Lung microvascular endothelial cell (primary cell): ENCODE results near the gene NDUFAF4. TPM values are rescaled to one million over a fixed set of nuclear protein-coding genes. Genes with fewer than 3 reads are reported as not detected.
A peak's percentile ranks its signal among the peaks of the same experiment; 100 is the strongest.

Experiments used
- DNase-seq, 2 donors: peaks; one replicate each; pipeline versions ENCODE4 v3.0.0 to v3.0.0-alpha.2; 2010; ENCODE audit warnings: low read depth in 2 of 2
- total RNA-seq: library from RNA; depleted of rRNA; stranded (reverse); fragments of >200 nt; gene quantifications from 2 replicates; pipeline ENCODE4 v1.2.1, GENCODE V29; 2014

NDUFAF4 gene
- total RNA-seq, 1 donor from 2014 or later: 5.6 TPM

DNA sequence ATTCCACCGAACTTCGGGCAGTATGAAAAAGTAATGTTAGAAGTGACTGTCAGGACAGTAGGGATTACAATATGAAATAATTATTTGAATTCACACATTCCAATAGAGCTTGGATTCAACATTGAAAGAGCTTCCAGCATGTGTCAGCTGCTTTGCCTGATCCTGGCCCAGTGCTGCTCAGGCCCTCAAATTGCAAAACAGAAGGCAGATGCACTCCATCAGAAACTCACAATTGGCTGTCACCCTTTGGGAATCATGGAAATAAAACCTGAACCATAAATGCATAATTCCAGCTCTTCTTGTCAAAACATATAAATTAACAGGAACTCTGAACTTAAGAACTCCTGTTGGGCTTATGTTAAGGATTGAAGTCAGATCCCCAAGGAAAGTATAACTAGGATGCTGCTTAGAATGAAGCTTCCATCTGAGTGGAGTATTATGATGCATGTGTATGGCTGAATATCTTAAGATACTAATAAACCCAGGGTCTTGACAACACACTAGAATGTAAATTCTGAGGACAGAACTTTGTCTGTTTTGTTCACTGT, 1.8 kb upstream of the NDUFAF4 start:
- DNase-seq: no peak

DNA sequence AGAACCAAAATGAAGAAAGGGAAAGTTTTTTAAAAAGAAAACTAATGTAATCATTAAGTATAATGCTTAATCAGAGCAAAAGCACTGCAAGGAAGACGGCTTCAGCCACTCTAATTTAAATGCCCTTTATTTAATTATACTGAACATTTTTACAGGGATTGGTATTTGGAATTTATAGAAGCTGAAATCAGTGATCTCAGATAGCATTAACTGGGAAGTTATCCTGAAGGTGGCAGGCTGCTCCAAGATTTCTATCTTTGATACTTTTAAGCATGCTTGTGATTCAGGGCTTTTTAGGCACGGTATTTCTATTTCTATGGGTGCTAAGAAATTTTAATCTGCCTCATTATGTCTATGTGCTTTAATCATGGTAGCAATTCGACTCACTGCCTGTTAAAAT, 1.3 kb upstream of the NDUFAF4 start:
- DNase-seq: peak; percentile 62 to 63

DNA sequence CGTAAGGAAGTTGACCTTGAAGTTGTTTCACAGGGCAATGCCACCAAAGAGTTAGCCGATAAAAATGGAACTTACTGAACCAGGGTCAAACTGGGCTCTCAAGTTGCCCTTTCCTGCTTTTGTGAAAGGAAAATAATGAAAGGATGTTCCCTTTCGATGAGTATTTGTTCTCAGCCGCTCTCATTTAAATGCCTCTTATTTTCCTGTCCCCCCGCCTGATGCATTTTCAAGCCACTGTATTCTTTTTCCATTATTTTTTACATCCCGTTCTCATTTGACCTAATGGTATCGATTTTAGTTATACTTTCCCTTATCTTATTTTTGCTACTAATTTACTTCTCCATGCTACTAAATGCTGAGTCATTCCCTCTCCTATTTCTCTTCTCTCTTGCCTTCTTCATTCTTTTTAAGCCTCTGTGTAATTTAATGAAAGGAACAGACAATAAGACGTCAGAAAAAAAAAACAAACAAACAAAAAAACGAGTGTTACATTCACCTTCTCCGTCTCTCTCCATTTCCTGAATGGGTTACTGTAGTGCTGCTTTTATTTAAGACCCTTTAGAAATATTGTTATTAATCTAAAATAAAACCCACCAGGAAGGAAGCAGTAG, 655 bp upstream of the NDUFAF4 start:
- DNase-seq: peak; percentile 25 to 53

DNA sequence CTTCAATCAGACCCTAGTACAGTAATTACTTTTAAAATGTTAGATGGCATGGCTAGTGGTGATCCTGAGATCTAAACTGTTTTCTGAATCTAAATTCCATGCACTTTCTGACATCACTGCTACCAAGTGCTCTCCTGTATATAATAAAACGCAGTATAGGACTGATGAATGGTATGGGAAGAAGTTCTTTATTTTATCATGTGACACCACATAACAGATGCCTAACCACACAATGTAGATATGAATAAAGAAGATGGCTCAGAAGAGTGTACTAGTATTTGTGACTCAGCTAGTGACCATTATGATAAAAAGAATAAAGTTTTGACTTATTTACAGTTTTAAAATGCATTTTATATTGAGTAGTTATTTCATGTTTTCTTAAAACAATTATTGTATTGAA, 8.5 kb downstream of the NDUFAF4 start:
- DNase-seq: no peak

DNA sequence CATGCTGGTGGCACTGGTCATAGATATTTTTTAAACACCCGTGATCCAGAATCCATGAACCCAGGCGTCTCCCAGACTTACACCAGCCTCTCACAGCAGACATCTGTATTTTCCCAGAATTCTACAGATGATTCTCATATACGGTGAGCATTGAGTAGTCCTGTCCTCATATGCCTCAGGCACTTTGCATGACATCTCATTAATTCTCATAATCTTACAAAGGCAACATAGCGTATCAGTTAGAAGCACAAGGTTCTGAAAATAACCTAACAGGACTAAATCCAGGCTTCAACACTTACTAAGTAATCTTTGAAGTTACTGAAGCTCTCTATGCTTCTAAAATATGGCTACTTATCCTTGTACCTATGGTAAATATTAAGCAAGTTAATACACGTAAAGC, 8.9 kb downstream of the NDUFAF4 start:
- no peak for DNase-seq

DNA sequence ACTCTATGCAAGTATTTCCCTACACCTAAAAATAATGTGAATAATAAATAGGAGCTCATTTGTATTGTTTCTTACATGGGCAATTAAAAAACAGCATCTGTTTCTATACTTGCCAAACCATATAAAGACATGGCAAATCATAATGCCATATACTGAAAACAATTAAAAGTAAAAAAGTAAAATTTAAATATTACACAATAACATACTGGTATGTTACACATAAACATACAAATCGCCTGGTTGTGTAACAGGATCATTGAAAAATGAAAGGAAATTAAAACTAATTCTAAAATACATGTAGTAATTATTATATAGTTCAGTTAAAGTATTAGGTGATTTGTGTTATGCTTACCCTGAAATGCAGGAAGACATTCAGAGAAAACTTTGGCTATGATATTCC, 11.2 kb downstream of the NDUFAF4 start:
- DNase-seq: no peak

DNA sequence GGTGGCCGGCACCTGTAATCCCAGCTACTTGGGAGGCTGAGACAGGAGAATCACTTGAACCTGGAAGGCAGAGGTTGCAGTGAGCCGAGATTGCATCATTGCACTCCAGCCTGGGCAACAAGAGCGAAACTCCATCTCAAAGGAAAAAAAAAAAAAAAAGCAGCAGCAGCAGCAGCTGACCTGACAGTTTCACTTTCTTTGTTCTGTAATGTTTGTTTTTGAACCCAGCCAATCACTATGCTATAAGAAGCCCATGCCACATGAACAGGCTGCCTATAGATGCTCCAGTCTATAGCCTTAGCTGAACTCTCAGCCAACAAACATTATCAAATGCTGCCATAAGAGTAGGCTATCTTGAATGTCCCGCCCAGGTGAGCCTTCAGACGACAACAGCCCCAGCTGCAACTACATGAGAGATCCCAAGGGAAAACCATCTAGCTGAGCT, 12.5 kb downstream of the NDUFAF4 start:
- DNase-seq: peak; percentile 4 to 7

DNA sequence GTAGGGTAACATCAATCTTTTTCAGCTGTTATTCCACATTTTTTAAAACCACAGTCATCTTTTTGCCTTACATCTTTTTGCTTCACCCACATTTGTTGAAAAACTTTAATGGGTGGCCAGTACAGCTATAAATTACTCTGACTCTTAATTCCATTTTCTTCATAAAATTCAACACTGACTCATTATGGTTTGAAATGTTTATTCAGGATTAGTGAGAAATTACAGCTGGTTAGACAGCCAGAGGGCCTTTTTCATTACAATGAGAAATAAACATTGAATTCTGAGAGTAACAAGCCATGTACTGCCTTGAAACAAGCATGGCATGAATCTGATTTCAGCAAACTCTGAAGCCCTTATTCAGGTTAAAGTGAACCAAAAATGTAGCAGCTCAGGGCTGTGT, 19.5 kb downstream of the NDUFAF4 start:
- no peak for DNase-seq

DNA sequence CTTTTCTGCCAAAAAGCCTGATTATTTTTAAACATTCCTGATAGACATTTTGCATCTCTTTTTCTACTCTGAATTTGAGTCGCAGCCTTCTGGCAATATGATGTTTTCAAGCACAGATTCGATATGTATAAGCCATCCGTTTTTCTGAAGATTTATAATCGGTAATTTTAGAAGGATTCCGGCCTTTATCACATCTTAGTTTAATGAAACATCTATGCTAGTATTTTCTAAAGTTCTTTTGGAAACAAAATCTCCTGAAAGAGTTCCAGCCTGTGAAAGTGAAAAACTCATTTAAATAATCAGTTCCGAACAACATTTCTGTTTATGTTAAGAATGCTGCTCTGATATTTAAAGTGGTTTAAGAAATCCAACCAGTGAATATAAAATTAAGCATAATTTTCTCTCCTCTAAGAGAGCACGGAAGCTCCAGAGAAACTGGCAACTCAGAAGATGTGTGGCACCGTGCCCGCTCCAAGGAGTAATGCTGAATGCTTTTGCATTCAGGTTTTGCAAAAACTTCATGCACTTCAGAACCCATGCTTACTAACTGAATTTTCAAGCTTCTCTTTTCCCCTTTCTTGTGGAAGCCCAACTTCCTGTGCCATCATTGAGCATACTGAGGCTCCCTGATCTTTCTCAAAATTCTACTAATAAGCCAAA, 20.7 kb downstream of the NDUFAF4 start:
- DNase-seq: no peak

DNA sequence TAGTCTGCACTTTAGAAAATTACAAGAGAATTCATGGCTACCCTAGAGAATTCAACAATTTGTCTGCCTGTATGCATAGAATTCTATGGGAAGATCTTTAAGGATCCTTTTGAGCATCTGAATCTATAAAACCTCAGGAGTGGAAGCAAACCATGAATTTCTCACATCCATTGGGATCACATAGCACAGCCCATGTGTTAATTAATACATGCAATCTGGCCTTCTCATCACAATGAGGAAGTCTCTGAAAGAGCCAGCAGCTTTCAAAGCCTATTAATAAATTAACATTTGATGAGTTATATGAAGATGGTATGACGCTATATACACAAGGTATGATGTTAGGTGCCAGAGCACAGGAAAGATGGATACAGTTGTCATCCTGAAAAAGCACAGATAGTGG, 24.7 kb downstream of the NDUFAF4 start:
- DNase-seq: no peak

DNA sequence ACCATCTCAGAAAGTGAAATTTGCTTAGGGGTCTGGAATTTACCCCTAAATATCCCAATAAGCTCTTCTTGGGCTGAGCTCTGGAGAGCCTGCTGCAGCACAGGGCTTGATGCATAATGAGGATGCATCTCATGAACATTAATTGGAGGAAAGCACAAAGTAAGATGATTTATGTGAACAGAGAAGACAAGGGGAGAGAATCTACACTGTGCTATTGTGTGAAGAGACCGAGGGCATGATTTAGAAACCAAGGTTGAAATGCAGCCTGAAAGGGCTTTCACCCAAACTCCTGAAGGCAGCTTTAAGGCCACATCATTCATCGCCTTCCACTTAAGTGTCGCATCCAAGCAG, 32.7 kb downstream of the NDUFAF4 start:
- no peak for DNase-seq

DNA sequence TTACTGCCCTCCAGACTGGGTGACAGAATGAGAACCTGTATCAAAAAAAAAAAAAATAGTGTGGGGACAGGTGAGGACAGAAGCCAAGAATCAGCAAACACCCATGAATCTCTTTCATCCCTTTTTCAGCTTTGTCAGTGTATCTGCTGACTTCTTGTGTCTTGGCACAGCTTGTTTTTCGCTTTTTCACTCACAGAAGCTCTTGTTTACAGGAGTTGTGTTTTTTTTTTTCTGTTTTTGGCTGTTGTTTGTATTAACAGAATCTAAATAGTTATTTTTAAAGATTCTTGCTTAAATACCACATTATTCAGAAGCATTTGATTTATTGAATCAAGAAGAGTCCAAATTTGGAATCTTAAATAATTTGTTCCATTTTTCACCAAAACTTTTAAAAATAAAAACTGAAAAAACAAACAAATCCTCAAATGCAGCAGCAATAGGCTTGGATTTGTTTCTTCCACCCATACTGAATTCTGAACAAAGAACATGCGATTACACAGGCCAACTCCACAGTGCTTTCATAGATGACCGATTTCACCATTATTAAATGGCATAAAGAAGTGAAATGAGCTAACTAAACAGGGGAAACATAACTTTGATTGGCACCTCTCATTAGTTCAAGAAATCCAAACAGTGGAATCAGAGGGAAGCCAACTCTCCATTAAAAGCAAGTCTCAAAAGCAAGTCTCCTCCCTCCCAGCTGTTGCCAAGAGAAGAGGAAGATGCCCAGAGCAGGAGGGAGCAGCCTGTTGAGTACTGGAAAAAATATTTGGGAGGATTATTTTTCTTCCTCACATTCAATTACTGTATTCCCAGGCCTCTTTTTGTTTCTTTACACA, 33.3 kb downstream of the NDUFAF4 start:
- DNase-seq: no peak

DNA sequence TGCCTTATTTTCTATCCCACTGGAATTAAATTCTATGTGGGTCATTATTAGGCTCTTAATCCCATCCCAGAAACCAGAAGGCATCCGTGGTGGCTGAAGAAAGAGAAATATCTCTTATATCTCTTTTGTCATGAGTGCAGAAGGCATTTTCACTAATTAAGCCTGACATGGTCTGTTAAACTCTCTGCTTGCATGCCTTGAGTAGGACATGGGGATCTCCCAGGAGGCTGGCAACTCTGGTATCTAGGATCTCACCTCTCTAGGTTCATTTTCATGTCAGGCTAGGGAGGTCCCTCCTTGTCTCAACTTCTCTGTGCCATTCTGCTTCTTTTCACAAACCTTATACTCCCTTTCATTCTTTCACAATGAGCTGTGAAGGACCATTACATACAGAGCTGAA, 35.1 kb downstream of the NDUFAF4 start:
- no peak for DNase-seq

DNA sequence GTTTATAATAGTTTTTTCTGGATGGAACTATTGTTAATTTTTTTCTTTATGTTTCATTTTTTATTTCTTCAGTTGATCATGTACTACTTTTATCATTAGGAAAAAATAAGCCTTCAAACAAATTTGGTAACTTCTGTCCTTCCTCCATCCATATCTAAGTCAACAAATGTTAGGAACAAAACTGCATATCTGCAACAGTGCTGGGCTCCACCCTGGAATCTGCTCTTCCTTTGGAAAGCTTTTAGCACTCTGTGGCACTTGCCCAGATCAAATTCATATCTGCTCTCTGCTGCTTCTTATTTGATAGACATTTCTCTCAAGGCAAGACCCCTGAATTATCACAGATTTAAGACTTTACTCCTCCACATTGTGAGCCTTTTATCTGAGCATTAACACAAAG, 36.1 kb downstream of the NDUFAF4 start:
- DNase-seq: no peak

DNA sequence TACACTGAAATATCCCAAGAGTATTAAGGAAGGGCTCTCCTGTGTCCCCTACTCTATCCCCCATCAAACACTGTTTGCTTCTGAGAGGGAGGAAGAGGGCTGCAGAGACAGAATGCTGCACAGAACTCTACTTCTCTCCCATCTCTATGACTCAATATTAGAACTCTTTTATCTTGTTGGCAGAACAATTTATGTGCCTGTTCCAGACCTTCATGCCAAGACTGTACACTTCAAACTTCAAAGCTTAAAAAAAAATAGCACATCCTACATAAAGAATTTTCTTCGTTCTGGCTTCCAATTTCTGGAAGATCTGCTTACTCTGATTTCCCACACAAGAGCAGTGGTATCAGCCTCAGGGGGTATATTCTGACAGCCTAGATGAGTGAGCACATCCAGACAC, 40.8 kb downstream of the NDUFAF4 start:
- no peak for DNase-seq

DNA sequence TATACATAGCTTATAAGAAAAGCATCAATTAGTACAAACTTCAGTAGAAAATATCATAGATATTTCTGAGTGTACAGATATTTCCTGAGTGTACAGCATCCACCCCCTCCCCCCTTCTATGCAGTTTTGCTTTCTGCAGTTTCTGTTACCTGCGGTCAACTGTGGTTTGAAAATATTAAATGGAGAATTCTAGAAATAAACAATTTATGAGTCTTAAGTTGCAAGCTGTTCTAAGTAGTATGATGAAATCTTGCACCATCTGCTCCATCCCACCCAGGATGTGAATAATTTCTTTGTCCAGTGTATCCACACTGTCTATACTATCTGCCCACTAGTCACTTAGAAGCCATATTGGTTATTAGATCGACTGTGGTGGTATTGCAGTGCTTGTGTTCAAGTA, 44.6 kb downstream of the NDUFAF4 start:
- no peak for DNase-seq

DNA sequence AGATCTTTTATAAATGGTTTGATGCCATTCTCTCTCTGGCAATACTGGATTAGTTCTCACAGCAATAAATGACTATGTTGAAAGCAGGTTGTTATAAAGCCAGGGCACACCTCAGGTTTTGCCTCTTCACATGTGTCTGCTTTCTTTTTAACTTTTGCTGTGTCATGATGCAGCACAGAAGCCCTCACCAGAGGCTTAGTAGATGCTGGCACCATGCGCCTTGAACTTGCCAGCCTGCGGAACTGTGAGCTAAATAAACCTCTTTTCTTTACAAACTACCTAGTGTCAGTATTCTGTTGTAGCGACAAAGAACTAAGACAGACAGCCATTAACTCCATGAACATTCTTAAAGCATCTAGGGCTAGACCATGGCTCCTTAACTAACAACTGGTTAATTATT, 45.1 kb downstream of the NDUFAF4 start:
- DNase-seq: no peak

DNA sequence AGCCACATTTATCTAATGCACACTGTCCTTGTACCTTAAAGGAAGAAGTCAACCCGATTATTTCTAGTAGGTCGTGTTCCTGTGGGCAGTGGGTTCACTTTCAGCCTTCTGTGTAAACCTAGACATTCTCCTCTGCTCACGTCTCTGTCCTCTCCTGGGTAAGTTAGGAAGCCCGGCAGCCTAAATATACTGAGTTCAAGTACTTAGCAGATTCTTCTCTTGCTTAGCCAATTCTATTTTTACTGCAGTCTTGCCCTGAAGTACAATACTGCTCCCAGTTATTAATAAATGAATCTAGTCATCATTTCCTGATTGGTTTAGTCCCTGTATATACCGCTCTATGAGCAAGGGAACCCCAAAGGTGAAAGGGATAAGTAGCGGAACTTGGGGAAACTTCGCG, 45.8 kb downstream of the NDUFAF4 start:
- DNase-seq: no peak

DNA sequence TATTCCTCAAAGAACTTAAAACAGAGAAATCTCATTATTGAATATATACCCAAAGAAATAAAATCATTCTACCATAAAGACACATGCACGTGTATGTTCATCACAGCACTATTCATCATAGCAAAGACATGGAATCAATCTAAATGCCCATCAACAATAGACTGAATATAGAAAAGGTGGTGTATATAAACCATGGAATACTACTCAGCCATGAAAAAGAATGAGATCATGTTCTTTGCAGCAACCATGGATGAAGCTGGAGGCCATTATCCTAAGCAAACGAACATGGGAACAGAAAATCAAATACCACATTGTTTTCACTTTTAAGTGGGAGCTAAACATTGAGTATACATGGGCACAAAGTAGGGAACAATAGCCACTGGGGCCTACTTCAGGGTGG, 48.1 kb downstream of the NDUFAF4 start:
- no peak for DNase-seq

DNA sequence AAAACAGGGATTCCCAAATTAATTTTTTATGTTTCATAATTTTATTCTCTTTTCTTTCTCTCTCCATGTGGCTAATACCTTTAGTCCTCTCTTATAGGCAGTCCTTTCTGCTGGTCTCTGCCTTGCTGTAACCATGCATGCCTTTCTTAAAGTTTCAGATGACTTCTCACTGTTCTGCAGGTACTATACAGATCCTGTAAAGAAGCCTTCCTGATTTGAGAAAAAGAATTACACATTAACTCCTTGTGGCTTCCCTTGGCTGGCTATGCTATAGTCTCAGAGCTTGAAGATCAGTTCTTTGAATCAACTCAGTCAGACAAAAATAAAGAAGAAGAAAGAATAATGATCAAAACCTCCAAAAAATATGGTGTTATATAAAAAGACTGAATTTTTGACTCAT, 53.2 kb downstream of the NDUFAF4 start:
- no peak for DNase-seq

DNA sequence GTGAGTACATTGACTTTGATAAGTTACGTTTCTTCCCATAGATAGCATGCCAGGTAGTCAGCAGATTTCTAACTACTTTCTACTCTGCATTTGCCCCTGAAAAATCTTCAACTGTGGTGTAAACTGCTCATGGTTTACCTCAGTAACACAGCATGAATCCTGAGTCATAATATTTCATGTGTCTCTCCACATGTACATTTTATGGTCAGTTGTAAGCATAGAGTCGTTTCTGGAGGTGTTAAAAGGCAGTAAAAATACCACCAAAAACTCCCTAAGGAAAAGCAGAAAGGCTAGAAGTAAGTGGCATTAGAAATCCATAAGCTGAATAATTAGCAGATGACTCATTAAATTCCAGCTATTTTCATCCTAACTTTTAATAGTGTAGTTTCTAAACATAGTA, 56.3 kb downstream of the NDUFAF4 start:
- DNase-seq: no peak
